ENCODE data around the gene OSBPL10. TPM values are rescaled to one million over a fixed set of nuclear protein-coding genes. Genes with fewer than 3 reads are reported as not detected.

Gene OSBPL10
- polyA plus RNA-seq, 1 donor, result 6.8 TPM

- DNase-seq (ENCODE audit: low read depth), result no peak
Measured at GRCh38 chr3:31670722-31671121, 310.3 kb downstream of the OSBPL10 start.

- no peak for DNase-seq (ENCODE audit: low read depth)
Measured at GRCh38 chr3:31670136-31670535, 310.9 kb downstream of the OSBPL10 start.

DNA sequence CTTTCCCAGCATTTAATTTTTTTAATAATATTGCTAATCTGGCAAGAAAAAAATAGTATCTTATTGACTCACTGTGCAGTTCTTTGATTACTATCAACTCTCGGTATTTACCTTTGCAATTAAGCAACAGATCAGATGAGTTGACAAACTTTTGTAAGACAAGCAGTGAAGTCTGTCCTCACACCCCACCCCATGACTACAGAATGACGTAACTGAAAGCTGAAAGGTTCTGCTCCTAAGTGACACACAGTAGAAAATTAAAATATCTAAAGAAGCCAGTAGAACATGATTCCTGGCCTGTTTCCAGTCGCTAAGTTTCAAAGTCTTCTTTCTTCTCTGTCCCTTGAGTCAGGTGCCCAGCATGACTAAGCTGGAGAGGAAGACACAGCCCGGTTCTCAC lies 312.8 kb downstream of the OSBPL10 start:
- DNase-seq (ENCODE audit: low read depth), result no peak

- no peak for DNase-seq (ENCODE audit: low read depth)
Measured at GRCh38 chr3:31667582-31667981, 313.5 kb downstream of the OSBPL10 start.

GRCh38 chr3:31664031-31664430 lies 317.0 kb downstream of the OSBPL10 start:
- DNase-seq (ENCODE audit: low read depth), result no peak

DNA sequence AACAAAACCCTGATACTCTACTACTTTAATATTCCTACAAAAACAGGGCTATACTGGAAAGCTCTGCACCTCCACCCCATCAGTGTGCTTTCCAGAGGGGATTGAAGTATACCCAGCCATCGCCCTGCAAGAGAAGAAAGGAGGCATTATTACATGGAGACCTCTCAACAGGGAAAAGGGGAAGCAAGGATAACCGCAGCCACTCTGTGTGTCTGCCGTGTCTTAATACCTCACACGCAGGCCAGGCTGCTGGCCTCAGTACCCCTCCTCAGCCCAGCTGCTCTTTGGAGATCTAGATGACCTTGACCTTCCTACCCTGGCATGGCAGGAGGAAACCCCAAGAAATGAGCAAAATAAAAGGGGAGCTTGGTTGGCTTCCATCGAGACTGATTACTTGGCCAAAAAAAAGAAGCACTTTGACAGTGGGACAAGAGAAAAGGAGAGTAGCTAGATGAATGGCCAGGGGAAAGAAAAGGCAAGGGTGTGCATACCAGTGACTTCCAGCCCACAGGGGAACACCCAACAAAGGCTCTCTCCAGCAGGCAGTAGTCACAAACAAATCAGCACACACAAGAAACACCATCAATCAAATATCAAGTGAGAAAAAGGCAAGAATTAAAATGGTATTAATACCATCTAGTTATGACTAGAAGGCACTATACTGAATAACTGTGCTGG lies 318.9 kb downstream of the OSBPL10 start:
- DNase-seq (ENCODE audit: low read depth), result no peak

- no peak for DNase-seq (ENCODE audit: low read depth)
Measured at GRCh38 chr3:31661286-31661685, 319.8 kb downstream of the OSBPL10 start.

- DNase-seq (ENCODE audit: low read depth), result no peak
Measured at GRCh38 chr3:31659246-31659645, 321.8 kb downstream of the OSBPL10 start.

- DNase-seq (ENCODE audit: low read depth), result no peak
Measured at GRCh38 chr3:31654998-31655397, 326.1 kb downstream of the OSBPL10 start.

- no peak for DNase-seq (ENCODE audit: low read depth)
Measured at GRCh38 chr3:31653464-31653863, 327.6 kb downstream of the OSBPL10 start.

DNA sequence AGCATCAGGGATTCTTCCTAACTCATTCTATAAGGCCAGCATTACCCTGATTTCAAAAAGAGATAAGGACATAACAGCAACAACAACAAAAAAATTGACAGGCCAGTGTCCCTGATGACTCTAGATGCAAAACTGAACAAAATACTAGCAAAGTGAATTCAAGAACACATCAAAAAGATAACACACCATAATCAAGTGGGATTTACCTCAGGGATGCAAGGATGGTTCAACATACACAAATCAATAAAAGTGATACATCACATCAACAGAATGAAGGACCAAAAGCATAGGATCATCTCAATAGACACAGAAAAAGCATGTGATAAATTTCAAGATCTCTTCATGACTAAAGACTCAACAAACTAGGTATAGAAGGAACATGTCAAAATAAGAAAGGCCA lies 328.8 kb downstream of the OSBPL10 start:
- DNase-seq (ENCODE audit: low read depth), result no peak

DNA sequence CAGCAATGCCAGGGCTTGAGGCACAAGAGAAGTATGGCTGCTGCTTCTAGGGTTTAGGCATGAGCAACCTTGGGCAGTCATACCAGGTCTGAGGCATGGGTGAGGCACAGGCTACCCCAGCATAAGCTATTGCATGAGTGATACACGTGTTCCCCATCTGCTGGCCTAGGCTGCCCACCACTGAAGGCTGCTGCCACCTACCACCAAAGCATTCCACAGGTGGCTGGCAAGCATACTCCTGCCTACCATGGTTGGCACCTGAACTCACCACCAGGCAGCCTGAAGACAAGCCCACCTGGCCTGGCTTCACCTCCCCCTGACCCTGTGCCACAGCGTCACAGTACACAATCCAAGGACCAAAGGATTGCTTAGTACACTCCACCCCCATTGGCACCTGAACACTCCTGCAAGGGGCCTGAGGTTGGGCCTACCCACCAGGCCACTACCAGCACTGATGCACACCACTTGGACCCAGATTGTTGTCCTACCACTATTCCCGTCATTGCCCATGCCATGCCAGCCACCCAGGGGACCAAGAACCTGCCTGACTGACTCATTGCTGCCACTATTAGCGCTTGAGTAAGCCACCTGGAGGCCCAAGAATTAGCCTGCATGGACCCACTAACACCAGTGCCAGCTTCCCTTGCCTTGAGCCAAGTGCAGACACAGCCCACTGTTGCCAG lies 332.6 kb downstream of the OSBPL10 start:
- no peak for DNase-seq (ENCODE audit: low read depth)

- no peak for DNase-seq (ENCODE audit: low read depth)
Measured at GRCh38 chr3:31645256-31645655, 335.8 kb downstream of the OSBPL10 start.

- no peak for DNase-seq (ENCODE audit: low read depth)
Measured at GRCh38 chr3:31639828-31640227, 341.2 kb downstream of the OSBPL10 start.

GRCh38 chr3:31636694-31637442 lies 344.2 kb downstream of the OSBPL10 start:
- peak; percentile 2 for DNase-seq (ENCODE audit: low read depth)

DNA sequence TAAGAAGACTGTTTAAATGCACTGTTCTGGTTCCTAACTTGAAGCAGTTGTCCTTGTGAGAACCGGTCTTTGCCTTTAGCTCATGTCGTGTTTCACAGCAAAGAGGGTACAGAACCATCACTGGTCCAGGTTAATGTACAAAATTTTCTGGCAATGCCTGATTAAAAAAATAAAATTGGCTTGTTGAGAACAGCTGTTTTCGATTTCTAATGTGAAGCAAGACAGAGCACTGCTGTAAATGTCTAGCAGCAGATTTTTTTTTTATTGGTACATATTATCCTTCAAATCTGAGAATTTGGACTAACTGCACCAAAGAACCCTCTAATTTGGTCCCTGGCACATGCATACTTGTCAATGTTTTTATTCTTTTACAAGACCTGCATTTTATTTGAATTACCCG lies 345.0 kb downstream of the OSBPL10 start:
- peak; percentile 2 for DNase-seq (ENCODE audit: low read depth)

- DNase-seq (ENCODE audit: low read depth), result no peak
Measured at GRCh38 chr3:31635545-31635944, 345.5 kb downstream of the OSBPL10 start.

DNA sequence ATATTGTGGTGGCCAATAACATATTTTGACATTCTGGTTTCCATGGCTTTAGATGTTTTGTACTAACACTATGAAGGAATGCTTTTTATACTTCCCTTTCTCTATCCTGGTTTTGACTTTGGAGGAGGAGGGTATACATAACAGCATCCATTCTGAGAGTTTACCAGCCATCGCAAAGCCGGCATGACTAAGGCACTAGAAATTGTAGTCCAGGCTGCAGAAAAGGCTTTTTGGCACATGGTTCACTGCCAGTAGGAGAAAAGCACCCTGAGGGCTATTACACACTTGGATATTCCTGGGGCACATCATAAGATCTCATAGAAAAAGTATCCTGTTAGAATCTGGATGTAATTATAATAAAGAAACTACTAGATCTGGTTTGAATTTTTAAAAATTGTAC lies 346.6 kb downstream of the OSBPL10 start:
- no peak for DNase-seq (ENCODE audit: low read depth)

GRCh38 chr3:31629054-31629453 lies 352.0 kb downstream of the OSBPL10 start:
- no peak for DNase-seq (ENCODE audit: low read depth)

DNA sequence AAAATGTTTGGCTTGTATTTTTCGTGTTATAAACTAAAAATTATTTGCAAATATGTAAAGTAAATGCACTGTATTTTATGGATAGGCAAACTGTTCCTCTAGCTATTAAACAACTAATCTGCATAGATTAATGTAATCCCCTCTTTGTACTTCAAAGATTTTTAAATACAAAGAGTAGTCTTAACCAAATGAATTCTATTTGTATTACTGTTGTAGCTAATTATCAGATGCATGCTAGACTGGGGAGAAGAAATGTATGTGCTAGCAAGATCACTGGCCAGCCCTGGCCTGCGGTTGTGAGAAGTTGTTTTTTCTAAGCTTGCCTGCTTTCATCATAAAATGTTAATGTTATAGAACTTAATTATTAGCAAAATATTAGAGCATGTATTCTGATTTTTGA lies 355.7 kb downstream of the OSBPL10 start:
- no peak for DNase-seq (ENCODE audit: low read depth)

- DNase-seq (ENCODE audit: low read depth), result no peak
Measured at GRCh38 chr3:31624083-31624709, 356.9 kb downstream of the OSBPL10 start.

GRCh38 chr3:31622636-31623288 lies 358.3 kb downstream of the OSBPL10 start:
- no peak for DNase-seq (ENCODE audit: low read depth)

All from forelimb muscle (tissue), 1 donor.